ENCODE results near the gene TMEM17. TPM values are rescaled to one million over a fixed set of nuclear protein-coding genes. Genes with fewer than 3 reads are reported as not detected.

Gene TMEM17
- total and polyA plus RNA-seq, 2 experiments from 2014 or later, result 0.94 to 1.7 TPM

DNA sequence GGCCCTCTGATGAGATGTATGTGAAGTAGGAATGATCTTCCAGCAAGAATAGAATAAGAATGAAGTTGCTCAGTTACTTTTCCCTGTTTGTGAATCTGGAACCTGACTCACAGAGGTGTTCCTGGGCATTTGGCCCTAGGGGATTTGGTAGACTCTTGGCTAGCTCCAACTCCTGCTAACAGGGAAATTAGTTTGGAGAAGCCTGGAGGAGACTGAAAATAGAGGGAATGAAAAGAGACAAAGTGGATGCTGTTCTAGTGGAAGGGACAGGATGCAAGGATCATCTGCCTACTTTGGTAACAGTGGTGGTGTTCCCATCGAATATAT lies 19.6 kb downstream of the TMEM17 start (continued):
- TF ChIP-seq, protein P1, sequence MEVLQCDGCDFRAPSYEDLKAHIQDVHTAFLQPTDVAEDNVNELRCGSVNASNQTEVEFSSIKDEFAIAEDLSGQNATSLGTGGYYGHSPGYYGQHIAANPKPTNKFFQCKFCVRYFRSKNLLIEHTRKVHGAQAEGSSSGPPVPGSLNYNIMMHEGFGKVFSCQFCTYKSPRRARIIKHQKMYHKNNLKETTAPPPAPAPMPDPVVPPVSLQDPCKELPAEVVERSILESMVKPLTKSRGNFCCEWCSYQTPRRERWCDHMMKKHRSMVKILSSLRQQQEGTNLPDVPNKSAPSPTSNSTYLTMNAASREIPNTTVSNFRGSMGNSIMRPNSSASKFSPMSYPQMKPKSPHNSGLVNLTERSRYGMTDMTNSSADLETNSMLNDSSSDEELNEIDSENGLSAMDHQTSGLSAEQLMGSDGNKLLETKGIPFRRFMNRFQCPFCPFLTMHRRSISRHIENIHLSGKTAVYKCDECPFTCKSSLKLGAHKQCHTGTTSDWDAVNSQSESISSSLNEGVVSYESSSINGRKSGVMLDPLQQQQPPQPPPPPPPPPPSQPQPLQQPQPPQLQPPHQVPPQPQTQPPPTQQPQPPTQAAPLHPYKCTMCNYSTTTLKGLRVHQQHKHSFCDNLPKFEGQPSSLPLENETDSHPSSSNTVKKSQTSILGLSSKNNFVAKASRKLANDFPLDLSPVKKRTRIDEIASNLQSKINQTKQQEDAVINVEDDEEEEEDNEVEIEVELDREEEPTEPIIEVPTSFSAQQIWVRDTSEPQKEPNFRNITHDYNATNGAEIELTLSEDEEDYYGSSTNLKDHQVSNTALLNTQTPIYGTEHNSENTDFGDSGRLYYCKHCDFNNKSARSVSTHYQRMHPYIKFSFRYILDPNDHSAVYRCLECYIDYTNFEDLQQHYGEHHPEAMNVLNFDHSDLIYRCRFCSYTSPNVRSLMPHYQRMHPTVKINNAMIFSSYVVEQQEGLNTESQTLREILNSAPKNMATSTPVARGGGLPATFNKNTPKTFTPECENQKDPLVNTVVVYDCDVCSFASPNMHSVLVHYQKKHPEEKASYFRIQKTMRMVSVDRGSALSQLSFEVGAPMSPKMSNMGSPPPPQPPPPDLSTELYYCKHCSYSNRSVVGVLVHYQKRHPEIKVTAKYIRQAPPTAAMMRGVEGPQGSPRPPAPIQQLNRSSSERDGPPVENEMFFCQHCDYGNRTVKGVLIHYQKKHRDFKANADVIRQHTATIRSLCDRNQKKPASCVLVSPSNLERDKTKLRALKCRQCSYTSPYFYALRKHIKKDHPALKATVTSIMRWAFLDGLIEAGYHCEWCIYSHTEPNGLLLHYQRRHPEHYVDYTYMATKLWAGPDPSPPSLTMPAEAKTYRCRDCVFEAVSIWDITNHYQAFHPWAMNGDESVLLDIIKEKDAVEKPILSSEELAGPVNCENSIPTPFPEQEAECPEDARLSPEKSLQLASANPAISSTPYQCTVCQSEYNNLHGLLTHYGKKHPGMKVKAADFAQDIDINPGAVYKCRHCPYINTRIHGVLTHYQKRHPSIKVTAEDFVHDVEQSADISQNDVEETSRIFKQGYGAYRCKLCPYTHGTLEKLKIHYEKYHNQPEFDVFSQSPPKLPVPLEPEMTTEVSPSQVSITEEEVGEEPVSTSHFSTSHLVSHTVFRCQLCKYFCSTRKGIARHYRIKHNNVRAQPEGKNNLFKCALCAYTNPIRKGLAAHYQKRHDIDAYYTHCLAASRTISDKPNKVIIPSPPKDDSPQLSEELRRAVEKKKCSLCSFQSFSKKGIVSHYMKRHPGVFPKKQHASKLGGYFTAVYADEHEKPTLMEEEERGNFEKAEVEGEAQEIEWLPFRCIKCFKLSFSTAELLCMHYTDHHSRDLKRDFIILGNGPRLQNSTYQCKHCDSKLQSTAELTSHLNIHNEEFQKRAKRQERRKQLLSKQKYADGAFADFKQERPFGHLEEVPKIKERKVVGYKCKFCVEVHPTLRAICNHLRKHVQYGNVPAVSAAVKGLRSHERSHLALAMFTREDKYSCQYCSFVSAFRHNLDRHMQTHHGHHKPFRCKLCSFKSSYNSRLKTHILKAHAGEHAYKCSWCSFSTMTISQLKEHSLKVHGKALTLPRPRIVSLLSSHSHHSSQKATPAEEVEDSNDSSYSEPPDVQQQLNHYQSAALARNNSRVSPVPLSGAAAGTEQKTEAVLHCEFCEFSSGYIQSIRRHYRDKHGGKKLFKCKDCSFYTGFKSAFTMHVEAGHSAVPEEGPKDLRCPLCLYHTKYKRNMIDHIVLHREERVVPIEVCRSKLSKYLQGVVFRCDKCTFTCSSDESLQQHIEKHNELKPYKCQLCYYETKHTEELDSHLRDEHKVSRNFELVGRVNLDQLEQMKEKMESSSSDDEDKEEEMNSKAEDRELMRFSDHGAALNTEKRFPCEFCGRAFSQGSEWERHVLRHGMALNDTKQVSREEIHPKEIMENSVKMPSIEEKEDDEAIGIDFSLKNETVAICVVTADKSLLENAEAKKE (CRISPR knock-in tag; IDR thresholded peaks at IDR 0.05), result no peak
- no peak for TF ChIP-seq ZNF331 (CRISPR knock-in tag; IDR thresholded peaks at IDR 0.05; ENCODE audit: low read depth)
- TF ChIP-seq ZNF114 (CRISPR knock-in tag; IDR thresholded peaks at IDR 0.05), result no peak
- TF ChIP-seq STAT1 (IDR thresholded peaks at IDR 0.05; ENCODE audit: unreplicated experiment), result no peak
- no peak for TF ChIP-seq POLR2AphosphoS5 (IDR thresholded peaks at IDR 0.05; ENCODE audit: low read depth)
- TF ChIP-seq JUNB (IDR thresholded peaks at IDR 0.05; ENCODE audit: unreplicated experiment), result no peak

DNA sequence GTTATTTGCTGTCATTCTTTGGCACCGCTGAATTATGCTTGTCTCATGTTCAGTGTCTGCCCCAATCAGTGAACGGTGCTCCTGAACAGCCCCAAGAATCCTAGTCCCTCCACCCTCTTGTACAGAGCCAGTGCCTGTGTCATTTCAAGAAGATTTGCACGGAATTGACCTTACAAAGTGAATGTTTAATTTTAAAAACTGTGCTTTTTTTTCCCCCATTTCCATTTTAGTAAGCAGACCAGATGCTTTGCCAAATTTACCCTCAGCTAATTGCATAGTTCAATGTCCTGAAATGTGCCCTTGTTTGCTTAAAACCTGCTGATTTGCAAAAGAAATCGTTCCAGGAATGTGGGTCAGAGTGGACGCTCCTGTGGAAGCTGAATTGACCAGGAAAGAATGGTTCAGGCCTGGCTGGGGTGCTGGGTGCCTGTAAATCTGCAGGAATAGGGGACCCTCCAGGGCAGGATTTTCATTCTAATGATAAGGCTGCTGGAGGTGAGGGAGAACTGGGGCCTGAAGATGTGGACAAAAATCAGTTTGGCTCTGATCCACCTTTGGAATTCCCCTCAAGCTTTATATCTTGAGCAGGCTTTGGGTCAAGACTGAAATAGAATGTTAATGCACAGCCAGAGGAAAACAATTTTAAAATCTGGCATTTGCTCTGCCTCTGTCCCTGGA lies 20.1 kb downstream of the TMEM17 start:
- H3K79me2 ChIP-seq (replicated peaks; ENCODE audit: insufficient read depth), result no peaks in the 10 kb centered on the region
- 0 out of 2 replicates have a peak overlapping the region, but pooled peaks have one; percentile 28 for H2AFZ ChIP-seq
- DNase-seq (ENCODE audit: low spot score) (no peak), ATAC-seq (no peak)
- no peaks in the 10 kb centered on the region for H3K9me2 ChIP-seq (ENCODE audit: insufficient read depth)
- Mint-ChIP-seq H3K27ac (no peak overlapping the region), H3K27me3 (ENCODE audit: insufficient read depth, low read depth, poor library complexity) (no peaks in the 10 kb centered on the region), H3K4me3 (no peak overlapping the region), H3K9me3 (no peaks in the 10 kb centered on the region), H3K4me1 (peaks cover 15% of the 10 kb centered on the region), H3K36me3 (ENCODE audit: low read depth) (no peaks in the 10 kb centered on the region)
- no peak overlapping the region for H3K4me2 ChIP-seq
- no peak for TF ChIP-seq ZNF114 (CRISPR knock-in tag; IDR thresholded peaks at IDR 0.05)
- H3F3A ChIP-seq (replicated peaks; ENCODE audit: low read depth), result no peaks in the 10 kb centered on the region
- H3K27ac ChIP-seq (ENCODE audit: low read depth), result no peak overlapping the region
- H4K20me1 ChIP-seq (replicated peaks; ENCODE audit: insufficient read depth), result no peaks in the 10 kb centered on the region
- H3K4me1 ChIP-seq (ENCODE audit: insufficient read depth), result no peaks in the 10 kb centered on the region; the same call in 1 of the 2 replicates
- no peaks in the 10 kb centered on the region for H3K36me3 ChIP-seq (ENCODE audit: insufficient read depth)
- no peak overlapping the region for H3K4me3 ChIP-seq
- H3K27me3 ChIP-seq (ENCODE audit: insufficient read depth), result no peaks in the 10 kb centered on the region
